GM18858 (cell line): Measurements from ENCODE around the gene RND2.

Experiments used
- ATAC-seq: cut with Tn5 transposase; IDR thresholded peaks from one replicate; pipeline ENCODE4 v1.9.1; 2021; ENCODE audit not compliant: unreplicated experiment

RND2 gene

GRCh38 chr17:43070872-43071271 lies 45.8 kb downstream of the RND2 start:
- no peak for ATAC-seq

- no peak for ATAC-seq
These were observed 49.8 kb downstream of the RND2 start for GRCh38 chr17:43074869-43075268.

GRCh38 chr17:43079641-43080302 lies 54.7 kb downstream of the RND2 start:
- no peak for ATAC-seq
